ENCODE measurements around the gene PLPPR5.
"Not testable (repeated sequence)": the region's sequence is repeated elsewhere in the genome, so short reads cannot be mapped to it uniquely, and the experiment has no call there.

Gene PLPPR5

DNA sequence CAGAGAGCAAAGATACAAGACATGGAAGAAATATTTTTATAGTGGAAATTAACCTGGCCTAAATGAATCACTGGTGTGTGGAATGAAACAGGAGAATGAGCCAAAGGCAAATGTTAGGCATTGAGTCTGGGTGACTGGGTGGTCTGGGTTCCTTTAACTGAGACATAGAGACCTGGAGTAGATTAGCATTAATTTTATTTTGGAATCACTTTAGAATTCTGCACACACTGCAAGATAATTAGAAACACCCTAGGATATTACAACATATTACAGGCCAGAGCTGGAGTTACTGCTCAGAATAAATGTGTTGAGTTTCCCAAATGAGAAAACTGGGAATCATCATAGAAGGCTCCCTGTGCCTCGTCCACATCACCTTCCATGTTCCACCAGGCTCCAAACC, 85.5 kb downstream of the PLPPR5 start:
- no peak for DNase-seq (ENCODE audit: low read depth)

- no peak for DNase-seq (ENCODE audit: low read depth)
Observed at GRCh38 chr1:98914547-98914946, 90.1 kb downstream of the PLPPR5 start.

DNA sequence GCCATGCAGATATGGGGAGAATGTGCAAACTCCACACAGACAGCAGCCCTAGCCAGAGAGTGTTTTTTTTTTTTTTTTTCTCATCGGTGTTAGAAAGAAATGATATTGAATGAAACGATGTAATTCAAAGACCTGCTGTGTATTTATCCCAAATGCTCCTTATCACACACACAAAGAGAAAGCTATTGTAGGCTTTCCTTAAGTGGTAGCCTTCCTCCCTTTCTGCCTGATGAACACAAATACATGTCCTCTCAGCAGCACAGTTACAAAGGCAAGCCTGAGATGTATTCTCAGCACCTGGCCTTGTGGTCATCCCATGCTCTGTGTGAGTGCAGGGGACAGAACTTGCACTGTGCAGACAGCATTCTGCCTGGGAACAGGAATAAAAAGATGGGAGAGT, 93.8 kb downstream of the PLPPR5 start:
- no peak for DNase-seq (ENCODE audit: low read depth)

DNA sequence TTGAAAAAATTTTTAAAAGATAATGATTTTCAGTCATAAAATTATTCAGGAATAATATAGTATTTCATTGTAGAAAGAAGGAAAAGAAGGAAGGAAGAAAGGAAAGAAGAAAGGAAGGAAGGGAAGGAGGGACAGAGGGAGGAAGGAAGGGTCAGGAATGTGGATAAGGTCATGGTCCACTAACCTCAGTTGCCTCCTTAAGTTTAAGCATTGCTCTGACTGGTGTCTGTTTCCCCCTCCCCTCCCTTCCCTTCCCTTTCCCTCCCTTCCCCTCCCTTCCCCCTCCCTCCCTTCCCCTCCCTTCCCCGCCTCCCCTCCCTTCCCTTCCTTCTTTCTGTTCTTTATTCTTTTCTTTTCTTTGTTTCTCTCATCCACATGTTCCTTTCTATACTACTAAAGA, 95.7 kb downstream of the PLPPR5 start:
- no peak for DNase-seq (ENCODE audit: low read depth)

DNA sequence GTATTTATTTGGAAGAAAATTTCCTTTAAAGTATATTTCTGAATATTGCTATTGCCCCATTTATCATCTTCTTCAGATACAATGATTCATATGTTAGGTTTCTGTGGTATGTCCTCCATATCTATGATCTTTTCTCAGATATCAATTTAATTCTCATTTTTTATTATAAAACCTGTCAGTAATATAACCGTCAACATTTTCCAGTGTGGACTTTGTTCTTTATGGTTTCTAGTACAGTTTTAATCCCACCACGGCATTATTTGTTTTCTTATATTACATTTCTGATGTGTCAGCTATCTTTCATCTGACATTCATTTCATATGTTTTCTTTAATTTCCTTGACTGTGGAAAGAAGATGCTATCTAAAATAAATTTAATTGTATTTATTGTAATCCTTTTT, 97.9 kb downstream of the PLPPR5 start:
- DNase-seq (ENCODE audit: low read depth): no peak

GRCh38 chr1:98906361-98906760, 98.3 kb downstream of the PLPPR5 start:
- DNase-seq (ENCODE audit: low read depth): no peak

DNA sequence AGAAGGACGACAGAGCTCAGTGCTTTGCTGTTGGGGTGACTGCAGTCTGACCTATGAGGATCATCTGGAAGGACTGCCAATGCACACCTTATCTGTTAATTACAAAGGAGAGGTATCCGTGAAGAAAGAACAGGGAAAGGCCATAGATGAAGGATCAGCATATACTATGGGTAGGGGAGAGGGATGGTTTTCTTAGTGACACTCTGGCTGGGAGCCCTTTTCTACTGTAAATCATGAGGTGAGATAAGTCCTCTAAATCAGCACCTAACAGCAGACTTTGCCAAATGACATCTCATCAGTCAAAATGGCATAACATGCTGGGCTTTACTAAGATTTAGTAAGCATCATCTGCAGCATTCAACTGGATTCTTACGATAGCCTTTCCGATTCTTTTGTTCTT, 100.0 kb downstream of the PLPPR5 start:
- no peak for DNase-seq (ENCODE audit: low read depth)

GRCh38 chr1:98903726-98904125, 100.9 kb downstream of the PLPPR5 start:
- no peak for DNase-seq (ENCODE audit: low read depth)

- no peak for DNase-seq (ENCODE audit: low read depth)
Observed at GRCh38 chr1:98903261-98903660, 101.4 kb downstream of the PLPPR5 start.

GRCh38 chr1:98898940-98899339, 105.7 kb downstream of the PLPPR5 start:
- DNase-seq (ENCODE audit: low read depth): no peak

- DNase-seq (ENCODE audit: low read depth): no peak
Observed at GRCh38 chr1:98897479-98897878, 107.2 kb downstream of the PLPPR5 start.

DNA sequence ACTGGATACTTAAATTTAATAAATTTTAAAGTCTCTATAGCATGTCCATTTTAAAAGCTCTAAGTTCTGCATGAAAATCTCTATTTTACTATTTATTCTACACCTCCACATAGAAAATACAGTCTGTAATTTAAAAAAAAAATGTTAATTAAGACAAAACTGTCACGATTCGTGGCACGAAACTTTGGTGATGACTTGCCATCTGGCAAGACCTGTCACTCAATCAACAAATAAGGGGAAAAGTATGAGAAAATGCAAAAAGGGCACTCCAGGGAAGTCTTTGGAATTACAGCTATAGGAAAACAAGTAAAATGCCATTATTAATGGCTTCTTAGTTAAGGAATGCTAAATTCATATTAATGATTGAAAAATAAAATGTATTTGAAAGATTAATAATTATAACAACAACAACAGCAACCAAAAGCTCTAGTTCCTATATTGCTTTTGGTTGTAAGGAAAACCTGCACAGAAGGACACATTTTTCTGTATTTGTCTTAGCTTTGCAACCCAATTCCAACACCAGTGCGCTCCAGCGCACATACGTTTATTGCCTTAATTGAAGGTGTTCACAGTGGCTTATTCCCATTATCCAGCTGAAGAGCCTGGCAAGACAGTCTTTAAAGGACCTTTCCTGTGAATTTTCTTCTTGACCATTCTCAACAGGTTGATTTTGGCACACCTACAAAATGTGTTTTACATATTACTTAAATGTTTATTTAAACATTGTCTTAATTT, 107.8 kb downstream of the PLPPR5 start:
- no peak for DNase-seq (ENCODE audit: low read depth)

DNA sequence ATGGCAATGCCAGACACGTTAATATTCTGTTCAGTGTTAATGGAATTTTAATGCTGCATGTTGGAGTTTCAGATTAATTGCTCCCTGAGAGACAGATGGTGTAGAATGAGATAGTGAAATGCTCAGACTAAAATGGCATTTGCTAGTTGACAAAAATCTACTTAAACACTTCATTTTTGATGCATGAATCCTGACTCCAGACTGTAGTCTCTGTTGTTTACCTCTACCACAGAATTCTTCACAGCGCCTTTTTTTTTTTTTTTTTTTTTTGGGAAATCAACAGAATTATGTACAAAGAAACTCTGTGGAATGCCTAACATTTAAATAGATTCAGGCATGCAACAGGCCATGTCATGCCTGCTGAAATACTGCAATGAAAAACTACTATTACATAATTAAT, 111.3 kb downstream of the PLPPR5 start:
- DNase-seq (ENCODE audit: low read depth): no peak

- DNase-seq (ENCODE audit: low read depth): no peak
Observed at GRCh38 chr1:98888869-98889268, 115.8 kb downstream of the PLPPR5 start.

- no peak for DNase-seq (ENCODE audit: low read depth)
Observed at GRCh38 chr1:98887507-98887906, 117.2 kb downstream of the PLPPR5 start.

GRCh38 chr1:98884864-98885263, 119.8 kb downstream of the PLPPR5 start:
- DNase-seq (ENCODE audit: low read depth): no peak

GRCh38 chr1:98881901-98882300, 122.8 kb downstream of the PLPPR5 start:
- no peak for DNase-seq (ENCODE audit: low read depth)

DNA sequence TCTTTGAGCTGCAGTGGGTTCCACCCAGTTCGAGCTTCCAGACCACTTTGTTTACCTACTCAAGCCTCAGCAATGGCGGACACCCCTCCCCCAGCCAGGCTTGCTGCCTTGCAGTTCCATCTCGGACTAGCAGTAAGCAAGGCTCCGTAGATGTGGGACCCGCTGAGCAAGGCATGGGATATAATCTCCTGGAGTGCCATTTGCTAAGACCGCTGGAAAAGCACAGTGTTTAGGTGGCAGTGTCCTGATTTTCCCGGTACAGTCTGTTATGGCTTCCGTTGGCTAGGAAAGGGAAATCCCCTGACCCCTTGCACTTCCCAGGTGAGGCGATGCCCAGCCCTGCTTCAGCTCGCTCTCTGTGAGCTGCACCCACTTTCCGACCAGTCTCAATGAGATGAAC, 123.4 kb downstream of the PLPPR5 start:
- not testable (repeated sequence) for DNase-seq (ENCODE audit: low read depth)

GRCh38 chr1:98874828-98875227, 129.8 kb downstream of the PLPPR5 start:
- no peak for DNase-seq (ENCODE audit: low read depth)

DNA sequence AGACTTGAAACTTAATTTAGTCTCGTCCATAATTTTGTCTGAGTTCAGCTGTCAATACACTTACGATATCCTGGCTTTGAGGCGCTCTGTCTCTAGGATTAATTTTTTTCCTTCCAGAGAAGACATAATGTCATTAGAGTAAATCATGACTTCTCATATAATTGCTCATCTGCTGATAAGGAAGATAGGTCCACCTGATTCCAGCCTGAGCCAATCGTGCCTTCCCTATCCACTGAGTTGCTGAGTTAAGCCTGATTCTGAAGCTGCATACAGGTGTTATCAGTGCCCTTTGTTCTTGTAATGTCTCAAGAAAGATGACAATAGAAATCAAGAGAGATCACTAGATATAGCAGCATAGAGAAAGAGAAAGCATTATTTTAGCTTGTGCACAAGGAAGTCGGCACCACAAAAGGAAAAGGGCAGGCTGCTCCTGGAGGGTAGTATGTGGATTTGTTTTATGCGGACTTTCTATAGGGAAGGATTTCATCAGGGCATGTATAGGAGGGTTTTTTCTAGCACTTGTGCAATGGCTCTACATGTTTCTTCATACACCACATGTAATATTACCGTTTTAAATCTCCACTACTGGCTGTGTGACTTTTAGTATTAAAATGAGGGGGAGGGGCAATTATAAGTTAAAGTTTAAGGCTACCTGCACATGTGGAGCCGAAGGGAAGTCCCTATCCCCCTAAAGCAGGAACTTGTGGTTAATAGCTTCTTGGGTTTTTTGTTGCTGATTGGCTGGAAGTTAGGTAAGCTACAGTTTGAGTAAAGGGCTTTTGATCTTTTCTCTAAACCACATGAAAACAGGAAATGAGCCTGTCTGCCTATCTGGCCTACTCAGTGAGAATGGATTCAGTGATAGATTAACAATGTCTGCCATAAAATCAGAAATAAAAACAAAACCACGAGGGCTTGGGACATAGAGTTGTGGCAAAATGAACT, 133.4 kb downstream of the PLPPR5 start:
- peak; percentile 35 for DNase-seq (ENCODE audit: low read depth)

GRCh38 chr1:98865796-98866195, 138.9 kb downstream of the PLPPR5 start:
- DNase-seq (ENCODE audit: low read depth): no peak

- DNase-seq (ENCODE audit: low read depth): no peak
Observed at GRCh38 chr1:98860329-98860728, 144.3 kb downstream of the PLPPR5 start.

GRCh38 chr1:98854137-98854536, 150.5 kb downstream of the PLPPR5 start:
- DNase-seq (ENCODE audit: low read depth): no peak

Data from CMK (cell line).